ENCODE results near the gene OR5AC2.

Gene OR5AC2

DNA sequence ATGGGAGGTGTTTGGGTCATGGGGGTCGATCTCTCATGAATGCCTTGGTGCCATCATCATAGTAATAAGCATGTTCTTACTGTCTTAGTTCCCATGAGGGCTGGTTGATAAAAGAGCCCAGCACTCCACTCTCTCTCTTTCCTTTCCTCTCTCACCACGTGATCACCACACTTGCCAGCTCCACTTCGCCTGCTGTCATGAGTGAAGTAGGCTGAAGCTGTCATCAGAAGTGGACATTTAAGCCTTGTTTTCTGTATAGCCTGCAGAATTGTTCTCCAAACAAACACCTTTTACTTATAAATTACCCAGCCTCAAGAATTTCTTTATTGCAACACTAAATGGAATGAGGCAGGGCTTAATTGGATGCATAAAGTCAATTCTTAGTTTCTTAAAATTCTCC lies 49.7 kb downstream of the OR5AC2 start:
- H3K4me3 ChIP-seq (ENCODE audit: low read depth, low read length), result no peak overlapping the region
- TF ChIP-seq POLR2A (IDR thresholded peaks at IDR 0.05; ENCODE audit: extremely low read depth, insufficient read length), result no peak
- TF ChIP-seq, protein P1, sequence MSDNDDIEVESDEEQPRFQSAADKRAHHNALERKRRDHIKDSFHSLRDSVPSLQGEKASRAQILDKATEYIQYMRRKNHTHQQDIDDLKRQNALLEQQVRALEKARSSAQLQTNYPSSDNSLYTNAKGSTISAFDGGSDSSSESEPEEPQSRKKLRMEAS (IDR thresholded peaks at IDR 0.05; ENCODE audit: low read depth, low read length), result no peak
- TF ChIP-seq MYC (IDR thresholded peaks at IDR 0.05; ENCODE audit: low read depth, low read length), result no peak
- DNase-seq (ENCODE audit: low read depth), result no peak
